Suprapubic skin (tissue), 4 donors: ENCODE results near the gene SCN1B. TPM values are rescaled to one million over a fixed set of nuclear protein-coding genes. Genes with fewer than 3 reads are reported as not detected.
A peak's percentile ranks its signal among the peaks of the same experiment; 100 is the strongest.

Experiments
- DNase-seq, 2 donors: peaks; one replicate each; pipeline ENCODE4 v3.0.0-alpha.2; 2019; ENCODE audit warnings: low spot score in 2 of 2
- H3K27ac ChIP-seq: fragments of 200-600 bp; sonication (generic); one replicate; pipeline ENCODE4 v1.5.1; 2019
- H3K27me3 ChIP-seq: fragments of 200-600 bp; sonication (generic); one replicate; pipeline ENCODE4 v1.5.1; 2019
- H3K36me3 ChIP-seq: fragments of 200-600 bp; sonication (generic); one replicate; pipeline ENCODE4 v1.5.1; 2019
- H3K4me1 ChIP-seq: fragments of 200-600 bp; sonication (generic); one replicate; pipeline ENCODE4 v1.5.1; 2019
- H3K4me3 ChIP-seq: fragments of 200-600 bp; sonication (generic); one replicate; pipeline ENCODE4 v1.5.1; 2019; ENCODE audit warnings: mild to moderate bottlenecking
- H3K9me3 ChIP-seq: fragments of 200-600 bp; sonication (generic); one replicate; pipeline ENCODE4 v1.5.1; 2019
- CTCF ChIP-seq, 2 donors: fragments of 200-600 bp in 1 of 2; fragments of 450-650 bp in 1 of 2; sonication (generic) in 1 of 2; IDR thresholded peaks; one replicate each; pipeline ENCODE4 v1.5.1; 2016 to 2019; ENCODE audit warnings: antibody characterized with exemption in 2 of 2, mild to moderate bottlenecking in 1 of 2, moderate library complexity in 1 of 2
- EP300 ChIP-seq: sonication (generic); formaldehyde crosslinking; IDR thresholded peaks from one replicate; pipeline ENCODE4 v1.6.1; 2017; ENCODE audit warnings: antibody characterized with exemption
- POLR2A ChIP-seq, 2 donors: fragments of 450-650 bp; IDR thresholded peaks; one replicate each; pipeline ENCODE4 v1.6.1; 2017; ENCODE audit warnings: antibody characterized with exemption in 2 of 2, mild to moderate bottlenecking in 2 of 2, moderate library complexity in 2 of 2
- POLR2AphosphoS5 ChIP-seq, 3 donors: sonication (generic); formaldehyde crosslinking; IDR thresholded peaks; one replicate each; pipeline ENCODE4 v1.6.1; 2017; ENCODE audit warnings: antibody characterized with exemption in 3 of 3
- whole genome bisulfite sequencing: methylation state at CpG from one replicate; pipeline ENCODE4 v1.1.5; 2018; 5-methylcytosine and 5-hydroxymethylcytosine counted together
- total RNA-seq, 4 donors: library from RNA; depleted of rRNA; stranded (reverse); fragments of >200 nt; gene quantifications; one replicate each; pipeline ENCODE4 v1.1.0, GENCODE V29; 2016

Gene SCN1B
- total RNA-seq, 4 donors from 2014 or later = 1.4 to 4.3 (median 2.9) TPM

DNA sequence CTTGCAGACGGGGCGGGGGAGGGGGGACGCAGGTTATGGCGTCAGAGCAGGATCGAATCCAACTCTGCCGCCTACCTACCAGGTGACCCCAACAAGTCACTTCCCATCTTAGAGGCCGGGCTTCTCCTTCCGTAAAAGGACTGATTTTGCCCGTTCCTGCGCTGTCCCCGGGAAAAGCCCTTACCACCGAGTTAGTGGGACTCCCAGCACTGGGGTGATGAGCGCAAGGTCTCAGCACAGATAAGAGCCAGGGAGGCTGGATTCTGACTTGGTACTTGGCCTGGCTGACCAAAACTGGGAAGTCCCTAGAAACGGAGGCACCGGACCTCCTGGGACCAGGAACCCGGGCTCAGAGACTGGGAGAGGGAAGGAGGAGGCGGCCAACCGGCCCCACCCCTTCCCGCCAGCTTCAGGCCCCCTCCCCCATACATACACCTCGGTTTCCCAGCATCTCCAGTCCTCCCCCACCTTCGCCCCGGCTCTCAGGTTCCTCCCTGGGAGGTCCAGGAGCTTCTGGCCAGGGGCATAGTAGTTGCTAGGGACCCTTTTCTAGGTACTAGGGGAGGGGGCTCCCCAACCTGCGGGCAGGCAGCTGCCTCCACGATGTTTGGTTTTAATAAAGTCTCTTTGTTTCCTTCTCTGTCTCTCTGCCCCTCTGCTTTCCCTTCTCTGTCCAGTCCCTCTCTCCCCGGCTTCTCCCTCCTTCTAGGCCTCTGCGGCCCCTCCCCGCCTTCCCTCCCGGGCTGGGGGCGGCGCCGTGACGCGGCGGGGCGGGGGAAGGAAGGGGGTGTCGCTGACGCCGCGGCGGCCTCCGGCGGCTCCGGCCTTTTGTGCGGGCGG lies 30.6 kb upstream of the SCN1B start, which contains the start of gene GRAMD1A:
GRAMD1A (plus strand) TSS at position 826 of the 840 bp plus-strand sequence. CDS start 156 bp downstream, outside the sequence.
- peak; percentile 87 to 89 for DNase-seq
- peak within 1 kb of the TSS; percentile 93 for H3K27ac ChIP-seq
- H3K27me3 ChIP-seq = no peaks in the 10 kb centered on the region
- peaks cover 47% of the 10 kb centered on the region for H3K4me1 ChIP-seq
- no peaks in the 10 kb centered on the region for H3K9me3 ChIP-seq
- H3K36me3 ChIP-seq = no peaks in the 10 kb centered on the region
- peak within 1 kb of the TSS; percentile 65 for H3K4me3 ChIP-seq
- 2% methylated on average over 23 of the region's 45 CpGs for WGBS
- TF ChIP-seq POLR2A (IDR thresholded peaks at IDR 0.05) (peak in 1 of 2 donors; percentile 41), CTCF (IDR thresholded peaks at IDR 0.05) (no peak), EP300 (no peak), POLR2AphosphoS5 (IDR thresholded peaks at IDR 0.05) (no peak)

DNA sequence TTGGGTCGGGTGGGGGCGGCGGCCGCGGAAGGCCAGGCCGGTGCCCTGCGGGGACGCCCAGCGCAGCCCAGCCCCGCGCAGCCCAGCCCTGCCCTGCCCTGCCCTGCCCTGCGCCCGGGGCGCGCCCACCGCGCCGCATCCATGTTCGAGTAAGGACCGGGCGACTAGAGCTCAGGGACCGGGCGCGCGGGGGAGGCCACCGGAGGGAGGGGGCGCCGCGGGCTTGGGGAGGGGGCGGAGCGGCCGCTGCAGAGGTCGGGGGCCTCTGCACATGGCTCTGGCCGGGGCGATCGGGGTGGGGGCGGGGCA lies 30.0 kb upstream of the SCN1B start:
- 5% methylated on average over 16 of the region's 37 CpGs for WGBS
- H3K4me3 ChIP-seq = peak overlapping the region; percentile 65
- peaks cover 1% of the 10 kb centered on the region for H3K36me3 ChIP-seq
- no peak for TF ChIP-seq POLR2AphosphoS5 (IDR thresholded peaks at IDR 0.05)
- no peak for TF ChIP-seq POLR2A (IDR thresholded peaks at IDR 0.05)
- TF ChIP-seq EP300 = no peak
- TF ChIP-seq CTCF (IDR thresholded peaks at IDR 0.05) = no peak
- no peaks in the 10 kb centered on the region for H3K9me3 ChIP-seq
- no peaks in the 10 kb centered on the region for H3K27me3 ChIP-seq
- peak overlapping the region; percentile 93 for H3K27ac ChIP-seq
- peaks cover 47% of the 10 kb centered on the region for H3K4me1 ChIP-seq
- DNase-seq = no peak

DNA sequence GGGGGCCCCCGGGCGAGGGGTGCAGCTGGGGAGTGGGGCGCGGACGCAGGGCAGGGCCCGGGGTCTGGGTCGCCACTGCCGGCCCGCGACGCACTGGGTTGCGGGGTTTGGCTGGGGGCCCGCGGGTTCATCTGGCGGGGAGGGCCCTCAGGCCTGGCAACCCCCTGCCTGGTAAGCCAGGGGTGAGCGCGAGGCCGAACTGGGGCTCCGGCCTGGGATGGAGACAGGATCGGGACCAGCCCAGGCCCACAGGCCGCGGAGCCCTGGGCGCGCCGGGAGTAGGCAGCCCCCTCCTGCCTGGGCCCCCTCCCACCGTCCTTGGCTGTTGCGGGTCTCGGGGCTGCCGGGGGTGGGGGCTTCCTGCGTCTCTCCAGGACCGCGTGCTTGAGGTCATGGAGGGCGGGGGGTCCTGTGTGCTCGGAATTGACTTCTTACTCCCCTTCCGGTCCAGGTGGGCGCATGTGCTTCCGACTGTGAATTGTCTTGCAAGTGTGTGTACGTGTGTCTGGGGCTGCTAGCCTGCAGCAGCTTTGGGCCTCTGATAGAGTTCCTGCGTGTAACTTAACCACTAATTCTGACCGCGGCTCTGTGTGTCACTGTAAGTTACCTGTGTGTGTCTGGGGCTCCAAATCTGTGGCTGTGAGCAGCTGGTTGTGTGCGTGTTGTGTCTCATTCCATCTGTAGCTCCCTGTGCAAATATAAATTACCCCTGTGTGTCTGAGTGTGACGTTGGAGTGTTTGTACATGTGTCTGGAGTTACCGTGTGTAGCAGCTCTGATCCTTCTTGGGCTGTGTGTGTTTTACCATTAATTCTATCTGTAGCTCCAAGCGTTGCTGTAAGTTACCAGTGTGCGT lies 29.4 kb upstream of the SCN1B start:
- peak overlapping the region; percentile 65 for H3K4me3 ChIP-seq
- no peaks in the 10 kb centered on the region for H3K9me3 ChIP-seq
- DNase-seq = no peak
- H3K4me1 ChIP-seq = peaks cover 47% of the 10 kb centered on the region
- peak overlapping the region; percentile 93 for H3K27ac ChIP-seq
- H3K27me3 ChIP-seq = no peaks in the 10 kb centered on the region
- 4% methylated on average over 22 of the region's 46 CpGs for WGBS
- peaks cover 7% of the 10 kb centered on the region for H3K36me3 ChIP-seq
- TF ChIP-seq POLR2A (IDR thresholded peaks at IDR 0.05) (no peak), POLR2AphosphoS5 (IDR thresholded peaks at IDR 0.05) (no peak), CTCF (IDR thresholded peaks at IDR 0.05) (no peak), EP300 (no peak)

DNA sequence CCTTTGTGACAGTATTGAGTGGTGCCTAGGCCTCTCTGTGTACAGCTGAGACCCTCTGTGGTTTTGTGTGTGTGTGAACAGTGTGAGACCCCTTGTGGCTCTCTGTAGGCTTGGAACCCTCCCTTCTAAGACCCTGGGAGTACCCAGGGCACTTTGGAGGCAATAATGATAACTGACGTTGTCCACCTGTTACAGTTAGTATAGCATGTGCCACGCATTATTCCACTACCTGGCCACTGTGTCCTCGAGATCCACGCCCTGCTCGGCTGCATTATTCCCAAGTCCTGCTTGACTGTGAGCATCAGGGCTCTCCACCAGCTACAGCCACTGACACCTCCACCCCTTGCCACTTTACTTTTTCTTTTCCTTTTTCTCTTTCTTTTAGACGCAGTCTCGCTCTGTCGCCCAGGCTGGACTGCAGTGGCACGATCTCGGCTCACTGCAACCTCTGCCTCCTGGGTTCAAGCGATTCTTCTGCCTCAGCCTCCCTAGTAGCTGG lies 28.2 kb upstream of the SCN1B start:
- WGBS = 92% methylated on average over 11 of the region's 11 CpGs
- Histone ChIP-seq H3K9me3 (no peaks in the 10 kb centered on the region), H3K27ac (peak overlapping the region; percentile 37), H3K36me3 (peaks cover 10% of the 10 kb centered on the region), H3K27me3 (no peaks in the 10 kb centered on the region), H3K4me1 (peaks cover 47% of the 10 kb centered on the region), H3K4me3 (no peak overlapping the region)
- TF ChIP-seq CTCF (IDR thresholded peaks at IDR 0.05) = no peak
- DNase-seq = no peak
